MM.1S (cell line): ENCODE data around the gene HOXB6.

Experiments used
- DNase-seq: peaks from one replicate; pipeline ENCODE4 v3.0.0-alpha.2; 2015
- H2AFZ ChIP-seq: fragments of 300-600 bp; sonication (generic); 2 replicates; pipeline ENCODE4 v1.6.0; 2016; ENCODE audit warnings: antibody characterized with exemption, low read length
- H3F3A ChIP-seq: fragments of 300-600 bp; sonication (generic); 2 replicates; pipeline ENCODE4 v1.6.1; 2016; ENCODE audit warnings: mild to moderate bottlenecking, antibody characterized with exemption, low read length, moderate library complexity, mixed read lengths; ENCODE audit not compliant: insufficient read depth
- H3K27ac ChIP-seq: fragments of 300-600 bp; sonication (generic); 2 replicates; pipeline ENCODE4 v1.5.1; 2016; ENCODE audit warnings: mild to moderate bottlenecking, low read length
- H3K27me3 ChIP-seq: fragments of 300-600 bp; sonication (generic); replicated peaks from 2 replicates; pipeline ENCODE4 v1.6.0; 2016; ENCODE audit warnings: low read length; ENCODE audit not compliant: insufficient read depth
- H3K36me3 ChIP-seq: fragments of 300-600 bp; sonication (generic); replicated peaks from 2 replicates; pipeline ENCODE4 v1.6.1; 2016; ENCODE audit warnings: mild to moderate bottlenecking, low read length, mixed read lengths; ENCODE audit not compliant: insufficient read depth
- H3K4me1 ChIP-seq: fragments of 300-600 bp; sonication (generic); 2 replicates; pipeline ENCODE4 v1.6.1; 2016; ENCODE audit warnings: low read length, mixed read lengths
- H3K4me2 ChIP-seq: fragments of 300-600 bp; sonication (generic); 2 replicates; pipeline ENCODE4 v1.6.0; 2016; ENCODE audit warnings: low read depth, low read length
- H3K4me3 ChIP-seq: fragments of 300-600 bp; sonication (generic); 2 replicates; pipeline ENCODE4 v1.5.1; 2016; ENCODE audit warnings: low read length, mixed read lengths
- H3K79me2 ChIP-seq: fragments of 300-600 bp; sonication (generic); 2 replicates; pipeline ENCODE4 v1.6.1; 2016; ENCODE audit warnings: mixed run types, low read length, mixed read lengths
- H3K9ac ChIP-seq: fragments of 300-600 bp; sonication (generic); 2 replicates; pipeline ENCODE4 v1.6.1; 2016; ENCODE audit warnings: low read length, mixed read lengths
- H3K9me2 ChIP-seq: fragments of 300-600 bp; sonication (generic); replicated peaks from 2 replicates; pipeline ENCODE4 v1.6.1; 2016; ENCODE audit warnings: mild to moderate bottlenecking, low read length, mixed read lengths; ENCODE audit not compliant: insufficient read depth
- H3K9me3 ChIP-seq: fragments of 300-600 bp; sonication (generic); replicated peaks from 2 replicates; pipeline ENCODE4 v1.6.1; 2016; ENCODE audit warnings: mild to moderate bottlenecking, low read length, mixed read lengths; ENCODE audit not compliant: insufficient read depth
- H4K20me1 ChIP-seq: fragments of 300-600 bp; sonication (generic); 2 replicates; pipeline ENCODE4 v1.6.1; 2016; ENCODE audit warnings: mild to moderate bottlenecking, low read length, moderate library complexity, mixed read lengths; ENCODE audit not compliant: insufficient read depth
- EZH2 ChIP-seq: fragments of 300-600 bp; sonication (generic); optimal IDR thresholded peaks from 2 replicates; pipeline ENCODE3; 2017; ENCODE audit warnings: low read depth, mild to moderate bottlenecking, antibody characterized with exemption, low read length, mixed read lengths
- EZH2phosphoT487 ChIP-seq: fragments of 300-600 bp; sonication (generic); IDR thresholded peaks from 2 replicates; pipeline ENCODE4 v1.6.1; 2018; ENCODE audit warnings: antibody characterized with exemption, low read length
- TF ChIP-seq, protein P1 (sequence below): fragments of 300-600 bp; sonication (generic); IDR thresholded peaks from 2 replicates; pipeline ENCODE4 v1.5.1; 2016; ENCODE audit warnings: antibody characterized with exemption, low read length, mixed read lengths

HOXB6 gene

DNA sequence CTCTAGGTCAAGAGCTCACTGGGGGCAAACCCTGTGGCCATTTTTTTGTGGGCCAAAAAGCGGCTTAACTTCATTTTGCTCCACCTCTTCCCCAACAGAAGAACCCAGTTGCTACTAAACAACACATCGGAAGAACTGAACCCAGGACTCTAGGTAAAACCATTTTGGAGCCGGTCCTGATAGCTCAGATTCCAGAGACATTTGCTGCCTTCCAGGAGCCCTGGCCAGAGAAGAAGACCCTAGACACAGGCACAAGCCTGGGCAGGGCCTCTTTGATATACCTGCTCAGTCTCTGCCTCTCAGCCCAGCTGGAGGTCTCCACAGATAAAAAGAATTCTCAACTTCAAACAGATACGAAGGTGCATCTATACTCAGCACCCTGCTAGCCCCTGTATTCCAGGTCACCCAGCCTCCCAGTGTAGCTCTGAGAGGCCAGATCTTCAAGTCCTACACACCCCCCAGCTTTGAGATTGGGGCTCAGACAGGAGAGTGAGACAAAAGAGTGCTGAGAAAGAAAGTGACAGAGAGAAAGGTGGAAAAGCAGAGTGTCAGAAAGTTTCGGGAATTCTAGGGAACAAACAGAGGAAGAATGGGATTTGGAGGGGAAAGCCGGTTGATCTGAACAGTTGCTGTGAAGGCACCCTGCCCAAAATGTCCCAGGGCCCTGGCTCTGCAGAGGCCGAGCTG, 27.9 kb upstream of the HOXB6 start:
- H3K4me2 ChIP-seq: no peak overlapping the region
- H3K36me3 ChIP-seq: no peaks in the 10 kb centered on the region
- no peak overlapping the region for H3K27ac ChIP-seq
- H3F3A ChIP-seq: no peaks in the 10 kb centered on the region
- H4K20me1 ChIP-seq: no peaks in the 10 kb centered on the region
- no peaks in the 10 kb centered on the region for H3K79me2 ChIP-seq
- H2AFZ ChIP-seq: no peak overlapping the region
- H3K9ac ChIP-seq: no peak overlapping the region
- H3K4me1 ChIP-seq: peaks cover 4% of the 10 kb centered on the region; the same call in 1 of the 2 replicates
- no peak for DNase-seq
- no peaks in the 10 kb centered on the region for H3K9me3 ChIP-seq
- H3K4me3 ChIP-seq: no peak overlapping the region
- TF ChIP-seq EZH2phosphoT487 (no peak), EZH2 (no peak)
- TF ChIP-seq, protein P1, sequence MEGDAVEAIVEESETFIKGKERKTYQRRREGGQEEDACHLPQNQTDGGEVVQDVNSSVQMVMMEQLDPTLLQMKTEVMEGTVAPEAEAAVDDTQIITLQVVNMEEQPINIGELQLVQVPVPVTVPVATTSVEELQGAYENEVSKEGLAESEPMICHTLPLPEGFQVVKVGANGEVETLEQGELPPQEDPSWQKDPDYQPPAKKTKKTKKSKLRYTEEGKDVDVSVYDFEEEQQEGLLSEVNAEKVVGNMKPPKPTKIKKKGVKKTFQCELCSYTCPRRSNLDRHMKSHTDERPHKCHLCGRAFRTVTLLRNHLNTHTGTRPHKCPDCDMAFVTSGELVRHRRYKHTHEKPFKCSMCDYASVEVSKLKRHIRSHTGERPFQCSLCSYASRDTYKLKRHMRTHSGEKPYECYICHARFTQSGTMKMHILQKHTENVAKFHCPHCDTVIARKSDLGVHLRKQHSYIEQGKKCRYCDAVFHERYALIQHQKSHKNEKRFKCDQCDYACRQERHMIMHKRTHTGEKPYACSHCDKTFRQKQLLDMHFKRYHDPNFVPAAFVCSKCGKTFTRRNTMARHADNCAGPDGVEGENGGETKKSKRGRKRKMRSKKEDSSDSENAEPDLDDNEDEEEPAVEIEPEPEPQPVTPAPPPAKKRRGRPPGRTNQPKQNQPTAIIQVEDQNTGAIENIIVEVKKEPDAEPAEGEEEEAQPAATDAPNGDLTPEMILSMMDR: no peak
- H3K9me2 ChIP-seq: no peaks in the 10 kb centered on the region
- H3K27me3 ChIP-seq: peaks cover 43% of the 10 kb centered on the region

GRCh38 chr17:48631693-48632578, 27.1 kb upstream of the HOXB6 start:
- H3K36me3 ChIP-seq: no peaks in the 10 kb centered on the region
- H3K4me2 ChIP-seq: no peak overlapping the region
- H4K20me1 ChIP-seq: no peaks in the 10 kb centered on the region
- H2AFZ ChIP-seq: no peak overlapping the region
- no peaks in the 10 kb centered on the region for H3K9me3 ChIP-seq
- DNase-seq: no peak
- no peak overlapping the region for H3K9ac ChIP-seq
- peaks cover 3% of the 10 kb centered on the region; the same call in 1 of the 2 replicates for H3K4me1 ChIP-seq
- no peak overlapping the region for H3K4me3 ChIP-seq
- H3K9me2 ChIP-seq: no peaks in the 10 kb centered on the region
- H3K27ac ChIP-seq: no peak overlapping the region
- H3K27me3 ChIP-seq: peaks cover 43% of the 10 kb centered on the region
- TF ChIP-seq, protein P1: no peak
- TF ChIP-seq EZH2 (no peak), EZH2phosphoT487 (no peak)
- no peaks in the 10 kb centered on the region for H3F3A ChIP-seq
- no peaks in the 10 kb centered on the region for H3K79me2 ChIP-seq

GRCh38 chr17:48630925-48631692, 26.3 kb upstream of the HOXB6 start:
- no peaks in the 10 kb centered on the region for H3K36me3 ChIP-seq
- H2AFZ ChIP-seq: no peak overlapping the region
- H3K9me2 ChIP-seq: no peaks in the 10 kb centered on the region
- no peak overlapping the region for H3K4me2 ChIP-seq
- H3K79me2 ChIP-seq: no peaks in the 10 kb centered on the region
- H3K4me3 ChIP-seq: no peak overlapping the region
- no peak overlapping the region for H3K27ac ChIP-seq
- peaks cover 47% of the 10 kb centered on the region for H3K27me3 ChIP-seq
- H3K9ac ChIP-seq: no peak overlapping the region
- no peaks in the 10 kb centered on the region for H3F3A ChIP-seq
- TF ChIP-seq, protein P1: no peak
- no peak for TF ChIP-seq EZH2
- TF ChIP-seq EZH2phosphoT487: no peak
- no peaks in the 10 kb centered on the region for H3K4me1 ChIP-seq
- H3K9me3 ChIP-seq: no peaks in the 10 kb centered on the region
- no peaks in the 10 kb centered on the region for H4K20me1 ChIP-seq
- DNase-seq: no peak
